Activated naive CD8-positive, alpha-beta T cell treated with anti-CD3 and anti-CD28 coated beads, Interleukin-2, amount 50 U/mL, for 24 hours (primary cell): ENCODE results near the gene P2RY12.

ENCODE experiments used
- ATAC-seq: fragments of 150-1000 bp; cut with Tn5 transposase; one replicate; pipeline ENCODE4 v1.10.0; 2021
- DNase-seq: peaks from one replicate; pipeline ENCODE4 v3.0.0; 2021
- H3K27ac Mint-ChIP-seq: one replicate; pipeline ENCODE4 v1.8.0; 2021; ENCODE audit warnings: mild to moderate bottlenecking, mixed read lengths
- H3K27me3 Mint-ChIP-seq: one replicate; pipeline ENCODE4 v1.8.0; 2021; ENCODE audit warnings: mixed read lengths
- H3K36me3 Mint-ChIP-seq: one replicate; pipeline ENCODE4 v1.8.0; 2021; ENCODE audit warnings: low read depth, mixed read lengths
- H3K4me1 Mint-ChIP-seq: one replicate; pipeline ENCODE4 v1.8.0; 2021; ENCODE audit warnings: mixed read lengths
- H3K4me3 Mint-ChIP-seq: one replicate; pipeline ENCODE4 v1.8.0; 2021; ENCODE audit warnings: mild to moderate bottlenecking, moderate library complexity, mixed read lengths
- H3K9me3 Mint-ChIP-seq: one replicate; pipeline ENCODE4 v1.8.0; 2021; ENCODE audit warnings: mixed read lengths

Gene P2RY12

DNA sequence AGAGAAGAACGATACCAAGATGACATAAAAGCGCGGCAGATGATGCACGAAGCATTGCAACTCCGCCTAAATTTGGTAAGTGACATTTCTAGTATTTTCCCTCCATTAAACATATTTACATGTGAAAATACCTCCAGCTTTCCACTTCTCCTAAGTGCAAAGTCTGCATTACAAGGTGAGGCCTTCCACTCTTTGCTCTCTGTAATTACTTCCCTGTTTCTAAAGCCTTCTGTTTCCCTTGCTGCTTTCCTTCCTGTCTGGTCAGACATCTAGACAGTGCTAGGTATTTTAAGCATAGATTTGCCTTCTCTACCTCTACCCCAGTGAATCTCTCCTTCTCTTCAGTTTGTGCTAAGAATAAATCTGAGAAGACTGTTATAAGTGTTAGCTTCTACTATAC lies 1.9 kb downstream of the P2RY12 start:
- no peaks in the 10 kb centered on the region for H3K9me3 Mint-ChIP-seq
- ATAC-seq (no peak), DNase-seq (no peak)
- peaks cover 9% of the 10 kb centered on the region for H3K4me1 Mint-ChIP-seq
- H3K27me3 Mint-ChIP-seq: no peaks in the 10 kb centered on the region
- no peak overlapping the region for H3K27ac Mint-ChIP-seq
- no peaks in the 10 kb centered on the region for H3K36me3 Mint-ChIP-seq
- no peak overlapping the region for H3K4me3 Mint-ChIP-seq

DNA sequence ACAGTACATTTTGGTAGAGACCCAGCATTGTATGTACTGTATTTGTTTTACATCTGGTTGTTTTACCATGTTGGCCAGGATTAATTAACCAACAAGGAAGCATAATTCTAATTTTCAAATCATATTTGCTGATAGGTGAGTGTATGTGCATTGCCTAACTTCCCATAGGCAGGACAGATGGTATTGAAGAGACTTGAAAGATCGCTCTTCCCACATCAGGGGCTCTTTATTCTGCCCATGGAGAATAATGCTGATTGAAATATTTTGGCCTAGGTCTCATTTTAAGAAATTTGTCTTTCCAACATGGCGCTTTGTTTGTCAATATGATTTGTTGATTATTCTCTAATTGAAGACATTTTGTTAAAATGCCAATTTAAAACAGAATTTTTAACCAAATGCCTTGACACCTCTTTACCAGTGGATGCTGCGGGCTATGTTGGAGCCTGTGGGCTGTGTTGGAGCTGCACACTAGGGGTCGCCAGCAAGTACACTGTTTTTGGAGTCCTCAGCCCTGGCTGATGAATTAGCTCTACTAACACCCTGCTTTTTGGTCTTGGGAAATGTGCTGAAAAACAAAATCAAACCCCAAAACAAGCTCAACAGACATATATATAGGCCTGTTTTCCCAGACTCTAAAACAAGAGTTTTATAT lies 5.3 kb downstream of the P2RY12 start:
- Mint-ChIP-seq H3K27ac (no peak overlapping the region), H3K27me3 (no peaks in the 10 kb centered on the region), H3K36me3 (no peaks in the 10 kb centered on the region), H3K4me3 (no peak overlapping the region), H3K9me3 (no peaks in the 10 kb centered on the region), H3K4me1 (peaks cover 3% of the 10 kb centered on the region)
- no peak for ATAC-seq
- DNase-seq: peak; percentile 13

DNA sequence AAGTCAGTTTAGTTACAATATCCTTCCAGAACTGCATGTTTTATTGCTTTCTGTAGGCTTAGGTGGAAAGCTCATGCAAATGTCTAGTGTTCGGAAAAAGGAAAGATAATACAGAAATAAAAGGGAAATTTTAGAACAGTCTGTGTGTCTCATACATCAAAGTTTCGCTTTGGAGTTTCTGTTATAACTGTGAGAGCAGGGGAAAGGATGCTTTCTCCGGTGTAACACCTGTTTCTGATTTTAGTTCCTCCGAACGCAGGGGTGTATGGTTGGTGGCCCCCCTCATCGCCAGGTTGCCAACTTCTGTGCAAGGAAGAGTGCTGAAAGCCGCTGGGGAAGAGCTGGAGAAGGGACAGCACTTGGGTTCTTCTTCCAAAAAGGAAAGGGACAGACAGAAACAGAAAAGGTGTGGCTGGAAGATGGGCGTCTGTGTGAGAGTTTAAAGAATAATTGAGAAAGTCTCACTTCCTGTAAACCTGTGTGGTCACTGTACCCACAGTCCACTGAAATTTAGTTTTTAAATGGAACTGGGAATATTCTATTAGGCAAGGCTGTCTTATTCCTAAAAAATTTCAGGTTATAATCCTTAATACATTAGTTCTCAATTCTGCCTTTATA lies 6.7 kb downstream of the P2RY12 start:
- no peaks in the 10 kb centered on the region for H3K36me3 Mint-ChIP-seq
- H3K4me3 Mint-ChIP-seq: no peak overlapping the region
- no peak for DNase-seq
- H3K27me3 Mint-ChIP-seq: no peaks in the 10 kb centered on the region
- ATAC-seq: no peak
- H3K27ac Mint-ChIP-seq: no peak overlapping the region
- no peaks in the 10 kb centered on the region for H3K9me3 Mint-ChIP-seq
- peaks cover 2% of the 10 kb centered on the region for H3K4me1 Mint-ChIP-seq

DNA sequence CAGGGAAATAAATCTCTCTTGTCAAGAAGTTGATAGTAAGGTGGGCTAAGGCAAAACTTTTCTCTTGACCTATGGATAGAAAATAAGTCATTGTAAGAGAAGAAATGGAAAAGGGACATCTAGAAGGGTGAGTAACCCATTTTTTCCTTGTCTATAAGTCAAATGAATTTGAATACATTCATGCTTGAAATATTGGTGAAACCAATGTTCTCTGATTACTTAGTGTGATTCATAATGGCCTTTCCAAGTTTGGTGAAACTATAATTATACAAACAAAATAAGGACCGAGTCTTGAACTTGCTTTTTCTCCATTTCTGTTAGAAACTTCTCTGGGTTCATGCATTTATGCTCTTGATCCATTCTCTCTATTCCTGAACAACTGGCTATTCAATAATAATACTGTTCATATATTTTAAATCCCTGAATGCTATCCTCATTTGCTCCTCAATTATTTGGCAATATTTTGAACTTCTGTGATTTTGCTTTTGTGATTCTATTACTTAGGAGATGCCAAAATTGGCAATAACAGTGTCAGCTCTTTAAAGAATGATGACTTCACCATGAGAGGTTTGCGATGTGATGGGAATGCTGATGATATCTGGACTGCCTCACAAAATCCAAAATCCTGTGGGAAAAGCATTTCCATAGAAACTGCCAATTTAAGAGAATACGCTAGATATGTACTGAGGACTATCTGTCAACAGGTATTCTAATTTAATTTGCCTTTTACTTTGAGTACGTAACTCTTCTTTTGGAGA lies 12.3 kb downstream of the P2RY12 start:
- H3K9me3 Mint-ChIP-seq: no peaks in the 10 kb centered on the region
- ATAC-seq: no peak

DNA sequence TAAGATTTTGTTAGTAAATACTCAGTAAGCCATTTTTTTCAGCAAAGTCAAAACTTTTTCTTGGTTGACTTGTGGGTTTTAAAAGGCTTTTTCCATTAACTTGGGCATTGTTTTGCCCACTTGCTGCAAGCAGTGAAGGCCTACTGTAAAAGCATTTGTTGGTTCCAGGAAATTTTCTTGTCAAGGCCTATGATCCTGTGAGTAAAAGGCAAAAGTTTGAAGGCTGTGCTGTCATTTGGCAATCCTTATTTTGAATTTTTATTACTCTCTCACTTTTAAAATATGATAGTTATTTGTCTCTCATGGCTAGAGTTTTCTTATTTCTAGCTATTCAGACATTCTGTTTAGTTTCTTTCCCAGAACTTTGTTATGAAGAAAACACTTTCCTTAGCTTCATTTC lies 13.0 kb downstream of the P2RY12 start:
- Mint-ChIP-seq H3K4me1 (no peaks in the 10 kb centered on the region), H3K9me3 (no peaks in the 10 kb centered on the region), H3K36me3 (no peaks in the 10 kb centered on the region), H3K4me3 (no peak overlapping the region), H3K27ac (no peak overlapping the region), H3K27me3 (no peaks in the 10 kb centered on the region)
- ATAC-seq: no peak
- DNase-seq: no peak

More for the DNA sequence above, 12.3 kb downstream of the P2RY12 start:
- H3K36me3 Mint-ChIP-seq: no peaks in the 10 kb centered on the region
- no peaks in the 10 kb centered on the region for H3K27me3 Mint-ChIP-seq
- no peak overlapping the region for H3K4me3 Mint-ChIP-seq
- DNase-seq: no peak
- no peak overlapping the region for H3K27ac Mint-ChIP-seq
- H3K4me1 Mint-ChIP-seq: no peaks in the 10 kb centered on the region

DNA sequence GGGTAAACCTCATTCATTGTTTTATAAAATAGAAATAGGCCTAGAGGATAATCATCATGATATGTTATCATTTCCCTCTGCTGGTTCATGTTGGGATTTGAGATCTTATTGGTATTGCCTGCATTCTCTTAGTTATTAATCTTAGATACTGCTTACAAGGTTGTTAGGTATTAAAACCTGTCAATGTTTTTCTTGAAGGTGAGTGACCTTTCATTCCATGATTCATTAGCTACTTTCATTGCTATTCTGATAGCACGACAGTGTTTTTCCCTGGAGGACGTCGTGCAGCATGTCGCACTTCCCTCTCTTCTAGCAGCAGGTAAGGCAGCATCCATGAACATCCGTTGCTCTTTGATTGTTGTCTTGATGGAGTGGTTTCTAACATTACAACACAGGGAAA lies 17.1 kb downstream of the P2RY12 start:
- H3K4me1 Mint-ChIP-seq: no peaks in the 10 kb centered on the region
- H3K27me3 Mint-ChIP-seq: no peaks in the 10 kb centered on the region
- H3K9me3 Mint-ChIP-seq: no peaks in the 10 kb centered on the region
- H3K4me3 Mint-ChIP-seq: no peak overlapping the region
- H3K36me3 Mint-ChIP-seq: no peaks in the 10 kb centered on the region
- DNase-seq (no peak), ATAC-seq (no peak)
- no peak overlapping the region for H3K27ac Mint-ChIP-seq

DNA sequence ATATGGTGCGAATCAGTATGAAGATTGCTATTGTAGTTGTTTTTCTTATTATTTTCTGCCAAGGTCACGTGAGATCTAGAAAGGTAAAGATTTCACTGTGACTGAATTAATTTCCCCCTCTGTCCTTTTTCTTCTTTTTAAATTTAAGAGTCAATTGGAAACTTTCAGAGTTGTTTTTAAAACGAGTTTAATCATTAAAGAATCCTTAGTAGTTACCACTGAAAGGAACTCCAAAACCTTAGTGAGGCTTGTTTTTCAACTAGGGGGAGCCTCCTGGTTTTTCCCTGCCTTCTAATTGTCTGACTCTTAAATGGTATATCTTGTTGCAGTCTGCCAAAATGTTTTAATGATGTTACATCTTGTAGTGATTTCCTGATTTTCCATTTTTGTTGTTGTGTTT lies 17.6 kb downstream of the P2RY12 start:
- Mint-ChIP-seq H3K27ac (no peak overlapping the region), H3K9me3 (no peaks in the 10 kb centered on the region), H3K4me1 (no peaks in the 10 kb centered on the region), H3K4me3 (no peak overlapping the region), H3K27me3 (no peaks in the 10 kb centered on the region), H3K36me3 (no peaks in the 10 kb centered on the region)
- ATAC-seq (no peak), DNase-seq (no peak)

DNA sequence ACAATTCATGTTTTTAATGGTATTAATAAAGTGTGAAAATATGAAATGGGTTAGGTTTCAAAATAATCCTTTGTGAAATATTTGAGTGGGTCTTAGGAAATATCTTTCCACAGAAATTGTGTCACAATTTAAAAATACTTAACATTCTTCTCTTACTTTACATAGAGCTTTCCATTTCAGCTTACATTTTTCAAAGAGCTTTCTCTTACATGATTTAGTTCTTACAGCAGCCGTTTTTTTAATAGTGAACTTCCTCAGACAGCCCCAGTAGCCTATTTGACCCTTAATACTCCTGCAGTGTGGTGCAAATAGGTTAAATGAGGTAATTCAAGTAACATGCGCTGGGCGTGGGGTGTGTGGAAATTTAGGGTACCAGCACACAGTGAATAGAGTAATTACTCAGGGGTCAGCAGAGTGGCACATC lies 21.8 kb downstream of the P2RY12 start:
- no peak for DNase-seq

DNA sequence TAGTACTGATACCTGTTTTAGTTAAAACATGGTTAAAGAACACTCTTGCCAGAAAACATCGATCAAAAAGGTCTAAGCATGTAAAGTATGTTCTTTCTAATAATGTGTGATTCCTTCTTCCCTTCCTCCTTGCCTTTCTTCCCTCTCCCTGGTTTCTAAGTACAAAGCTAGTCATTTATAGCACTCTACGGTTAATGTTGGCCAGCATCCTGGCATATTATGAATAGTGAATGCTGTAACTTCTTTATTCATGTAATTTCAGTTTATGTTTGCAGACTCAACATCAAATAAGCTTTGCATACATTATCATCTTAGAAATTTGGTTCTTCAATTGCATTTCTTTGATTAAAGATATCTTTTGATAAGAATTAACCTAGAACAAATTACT lies 27.1 kb downstream of the P2RY12 start:
- H3K36me3 Mint-ChIP-seq: no peaks in the 10 kb centered on the region
- H3K27ac Mint-ChIP-seq: no peak overlapping the region
- H3K9me3 Mint-ChIP-seq: no peaks in the 10 kb centered on the region
- peaks cover under 1% of the 10 kb centered on the region for H3K4me1 Mint-ChIP-seq
- DNase-seq: no peak
- H3K4me3 Mint-ChIP-seq: no peak overlapping the region
- ATAC-seq: no peak
- H3K27me3 Mint-ChIP-seq: no peaks in the 10 kb centered on the region

More for the DNA sequence above, 21.8 kb downstream of the P2RY12 start:
- Mint-ChIP-seq H3K9me3 (no peaks in the 10 kb centered on the region), H3K27me3 (no peaks in the 10 kb centered on the region), H3K4me3 (no peak overlapping the region), H3K4me1 (no peaks in the 10 kb centered on the region), H3K27ac (no peak overlapping the region), H3K36me3 (no peaks in the 10 kb centered on the region)
- no peak for ATAC-seq

DNA sequence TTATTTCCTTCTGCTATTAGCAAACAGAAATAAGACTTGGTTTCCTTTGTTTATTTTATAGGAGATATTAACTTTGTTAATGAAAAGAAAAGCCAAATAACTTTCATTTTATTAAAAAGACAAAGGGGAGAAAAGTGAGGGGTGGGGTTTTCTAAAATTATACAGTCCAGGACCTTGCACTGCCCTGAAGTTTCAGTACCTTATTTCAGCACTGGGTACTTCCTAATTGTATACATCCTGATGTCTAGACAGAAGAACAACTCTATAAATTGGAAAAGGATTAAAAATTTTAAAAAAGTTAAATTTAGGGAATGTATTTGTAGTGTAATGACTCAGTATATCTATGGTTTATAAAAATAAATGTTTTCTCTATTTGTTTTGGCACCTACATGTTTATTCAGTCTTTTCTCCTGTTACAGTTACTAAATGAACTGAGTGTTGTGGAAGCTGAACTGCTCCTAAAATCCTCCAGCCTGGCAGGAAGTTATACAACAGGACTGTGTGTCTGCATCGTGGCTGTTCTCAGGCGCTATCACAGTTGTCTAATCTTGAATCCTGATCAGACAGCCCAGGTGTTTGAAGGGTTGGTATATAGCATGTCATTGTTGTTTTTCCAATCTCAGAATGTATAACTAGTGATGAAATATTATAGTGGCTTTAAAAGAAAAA lies 27.6 kb downstream of the P2RY12 start:
- Mint-ChIP-seq H3K4me1 (peaks cover 5% of the 10 kb centered on the region), H3K4me3 (no peak overlapping the region), H3K27ac (no peak overlapping the region), H3K36me3 (no peaks in the 10 kb centered on the region), H3K27me3 (peaks cover 2% of the 10 kb centered on the region), H3K9me3 (no peaks in the 10 kb centered on the region)
- ATAC-seq: no peak
- no peak for DNase-seq

DNA sequence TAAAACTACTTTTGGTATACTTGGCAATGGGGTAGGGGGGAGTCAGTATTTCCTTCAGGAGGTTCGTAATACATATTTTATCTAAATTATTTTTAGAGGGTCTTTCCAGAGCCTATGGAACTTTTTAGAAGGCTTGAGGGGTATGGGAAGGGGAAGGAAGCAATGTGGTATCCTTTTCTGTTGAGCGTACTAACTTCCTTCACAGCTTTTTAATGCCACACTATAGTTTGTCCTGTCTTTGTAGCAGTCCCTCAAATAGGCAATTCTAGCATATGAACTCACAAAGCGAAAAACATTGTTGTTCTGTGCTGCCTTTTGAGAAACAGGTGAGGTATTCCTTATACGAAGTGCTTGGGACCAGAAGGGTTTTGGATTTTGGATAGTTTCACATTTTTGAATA lies 32.9 kb downstream of the P2RY12 start:
- Mint-ChIP-seq H3K4me1 (peaks cover 16% of the 10 kb centered on the region), H3K36me3 (no peaks in the 10 kb centered on the region), H3K4me3 (no peak overlapping the region), H3K27me3 (peaks cover 7% of the 10 kb centered on the region), H3K27ac (no peak overlapping the region), H3K9me3 (no peaks in the 10 kb centered on the region)
- no peak for DNase-seq
- no peak for ATAC-seq

DNA sequence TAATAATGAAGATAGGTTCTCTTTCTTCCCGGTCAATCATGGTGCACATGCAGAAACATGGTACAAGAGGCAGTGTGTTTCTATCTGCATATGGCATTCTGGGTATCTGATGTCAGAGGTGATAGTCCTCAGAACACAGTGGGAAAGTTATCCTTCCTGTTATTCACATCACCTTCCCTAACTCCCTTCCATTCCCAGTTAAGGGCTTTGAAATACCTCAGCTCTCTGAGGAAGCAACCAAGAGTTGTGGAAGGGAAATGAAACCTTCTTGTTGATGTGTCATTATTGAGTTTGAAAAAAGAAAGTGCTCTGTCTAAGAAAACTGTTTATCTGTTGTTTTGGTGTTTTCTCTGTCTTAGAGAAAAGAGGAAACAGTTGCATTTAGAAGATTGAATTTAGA lies 33.3 kb downstream of the P2RY12 start:
- DNase-seq (no peak), ATAC-seq (no peak)
- peaks cover 7% of the 10 kb centered on the region for H3K27me3 Mint-ChIP-seq
- no peaks in the 10 kb centered on the region for H3K36me3 Mint-ChIP-seq
- H3K4me1 Mint-ChIP-seq: peaks cover 16% of the 10 kb centered on the region
- no peak overlapping the region for H3K4me3 Mint-ChIP-seq
- no peaks in the 10 kb centered on the region for H3K9me3 Mint-ChIP-seq
- H3K27ac Mint-ChIP-seq: no peak overlapping the region

DNA sequence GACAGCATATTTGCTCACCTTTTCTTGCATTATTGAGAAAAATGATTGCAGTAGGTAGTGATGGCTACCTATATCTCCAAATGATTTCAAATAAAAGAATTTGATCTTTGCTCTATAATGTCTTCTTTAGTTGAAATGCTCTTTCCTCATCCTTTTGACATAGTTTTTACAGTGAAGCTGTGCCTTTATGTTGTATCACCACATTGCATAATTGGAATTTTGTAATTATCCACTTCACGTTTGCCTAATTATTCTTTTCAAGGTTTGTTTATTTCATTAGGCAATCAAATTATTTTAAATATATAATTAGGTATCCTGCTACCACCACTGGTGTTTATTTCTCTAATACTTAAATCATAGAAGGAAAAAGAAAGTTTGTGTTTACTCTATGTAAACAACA lies 33.9 kb downstream of the P2RY12 start:
- Mint-ChIP-seq H3K27ac (no peak overlapping the region), H3K27me3 (peaks cover 11% of the 10 kb centered on the region), H3K4me1 (peaks cover 18% of the 10 kb centered on the region), H3K9me3 (no peaks in the 10 kb centered on the region), H3K36me3 (no peaks in the 10 kb centered on the region), H3K4me3 (no peak overlapping the region)
- DNase-seq (no peak), ATAC-seq (no peak)

DNA sequence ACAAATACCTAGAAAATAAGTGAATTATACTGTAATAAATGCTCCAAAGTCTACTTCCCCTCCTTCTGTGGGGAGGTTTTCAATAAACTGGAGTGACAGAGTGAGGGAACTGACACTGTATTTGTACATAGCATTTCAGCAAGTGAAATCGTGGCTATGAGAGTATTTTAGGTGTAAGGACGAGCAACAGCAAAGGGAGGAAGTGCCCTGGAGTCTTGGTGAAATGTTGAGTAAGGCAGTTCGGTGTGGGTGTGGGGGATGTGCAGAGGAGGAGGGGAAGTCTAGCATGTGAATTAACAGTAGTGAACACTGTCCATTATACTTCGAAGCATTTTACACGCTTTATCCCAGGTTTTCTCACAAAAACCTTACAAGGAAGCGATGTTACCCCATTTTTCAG lies 37.1 kb downstream of the P2RY12 start:
- Mint-ChIP-seq H3K4me1 (peaks cover 18% of the 10 kb centered on the region), H3K36me3 (no peaks in the 10 kb centered on the region), H3K27me3 (peaks cover 15% of the 10 kb centered on the region), H3K9me3 (no peaks in the 10 kb centered on the region), H3K27ac (no peak overlapping the region), H3K4me3 (no peak overlapping the region)
- DNase-seq (no peak), ATAC-seq (no peak)

DNA sequence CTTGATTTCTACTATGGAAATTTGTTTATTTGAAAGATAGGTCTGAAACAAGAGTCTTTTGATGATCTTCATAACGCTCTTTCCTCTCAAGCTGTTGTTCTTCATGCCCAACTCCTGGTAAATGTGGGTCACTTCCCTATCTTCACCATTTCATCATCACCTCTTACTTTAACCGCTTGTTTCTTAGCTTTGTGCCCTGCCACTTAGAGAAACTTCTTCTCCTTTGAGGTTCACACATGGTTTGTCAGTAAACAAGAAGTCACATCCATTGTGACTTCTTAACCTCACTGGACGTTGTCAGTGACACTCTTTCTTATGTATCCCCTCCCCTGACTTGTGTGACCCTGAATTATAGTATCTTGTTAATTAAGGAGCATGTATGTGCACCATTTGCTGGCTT lies 38.3 kb downstream of the P2RY12 start:
- Mint-ChIP-seq H3K27ac (no peak overlapping the region), H3K4me1 (peaks cover 8% of the 10 kb centered on the region), H3K4me3 (no peak overlapping the region), H3K9me3 (no peaks in the 10 kb centered on the region), H3K27me3 (peaks cover 12% of the 10 kb centered on the region), H3K36me3 (no peaks in the 10 kb centered on the region)
- no peak for DNase-seq
- ATAC-seq: no peak
